GM21515 (cell line): Measurements from ENCODE around the gene SLC25A48.
A peak's percentile ranks its signal among the peaks of the same experiment; 100 is the strongest.

Source experiments
- ATAC-seq: cut with Tn5 transposase; IDR thresholded peaks from one replicate; pipeline ENCODE4 v1.9.1; 2021; ENCODE audit not compliant: unreplicated experiment

The SLC25A48 gene

DNA sequence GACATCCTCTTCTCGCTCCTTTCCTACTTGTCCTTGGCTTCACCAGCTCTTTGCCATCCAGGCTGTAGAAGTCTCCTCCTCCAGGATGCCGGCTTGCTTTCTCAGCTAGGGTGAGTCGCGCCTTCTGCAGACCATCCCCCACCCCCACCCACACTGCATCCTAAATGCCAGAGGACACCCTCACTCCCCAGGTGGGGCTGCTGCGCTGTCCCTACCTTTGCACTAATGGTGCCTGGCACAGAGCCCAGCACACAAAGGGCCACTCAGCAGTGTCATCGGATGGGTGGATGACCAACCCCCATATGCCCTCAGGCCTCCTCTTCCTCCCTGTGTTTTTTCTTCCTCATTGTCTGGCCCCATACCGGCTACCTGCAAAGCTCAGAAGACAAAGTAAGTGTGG is 46.3 kb downstream of the SLC25A48 start:
- no peak for ATAC-seq

DNA sequence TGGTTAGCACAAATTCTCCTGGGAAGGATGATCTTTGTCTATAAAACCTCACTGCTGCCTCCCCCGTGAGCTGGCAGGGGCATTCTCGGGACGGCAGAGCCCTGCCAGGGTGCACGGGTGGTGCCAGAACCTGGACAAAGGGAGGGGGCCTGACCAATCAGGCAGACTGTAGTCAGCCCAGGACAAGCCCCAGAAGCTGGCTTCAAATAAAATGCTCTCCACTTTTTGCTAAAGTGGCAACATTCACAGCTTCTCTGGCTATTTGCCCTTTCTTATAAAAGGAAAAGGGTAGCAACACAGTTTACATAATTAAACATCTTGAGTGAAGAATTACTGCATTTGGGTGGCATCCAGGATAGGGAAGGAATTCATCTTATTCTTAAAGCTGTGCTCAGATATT is 46.8 kb downstream of the SLC25A48 start:
- no peak for ATAC-seq

DNA sequence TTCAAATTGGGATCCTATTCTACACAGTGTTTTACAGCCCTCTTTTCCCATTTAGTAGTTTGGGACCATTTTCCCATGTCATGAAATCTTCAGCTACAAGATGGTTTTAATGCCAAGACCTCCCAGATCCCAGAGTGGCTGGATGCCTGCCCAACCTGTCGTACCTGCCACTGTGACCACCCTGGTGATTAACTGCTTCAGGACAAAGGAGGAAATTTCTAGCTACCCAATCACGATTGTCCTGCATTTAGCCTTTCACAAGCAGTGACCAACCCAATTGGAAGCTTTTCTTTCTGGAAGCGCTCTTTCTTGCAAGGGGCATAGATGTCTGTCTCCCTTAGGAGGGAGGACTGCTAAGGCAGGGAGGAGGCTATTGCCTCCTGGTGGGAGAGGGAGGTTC is 47.4 kb downstream of the SLC25A48 start:
- ATAC-seq, result no peak

GRCh38 chr5:135883026-135883425 is 48.6 kb downstream of the SLC25A48 start:
- ATAC-seq, result no peak

GRCh38 chr5:135883441-135883840 is 49.0 kb downstream of the SLC25A48 start:
- ATAC-seq, result no peak

DNA sequence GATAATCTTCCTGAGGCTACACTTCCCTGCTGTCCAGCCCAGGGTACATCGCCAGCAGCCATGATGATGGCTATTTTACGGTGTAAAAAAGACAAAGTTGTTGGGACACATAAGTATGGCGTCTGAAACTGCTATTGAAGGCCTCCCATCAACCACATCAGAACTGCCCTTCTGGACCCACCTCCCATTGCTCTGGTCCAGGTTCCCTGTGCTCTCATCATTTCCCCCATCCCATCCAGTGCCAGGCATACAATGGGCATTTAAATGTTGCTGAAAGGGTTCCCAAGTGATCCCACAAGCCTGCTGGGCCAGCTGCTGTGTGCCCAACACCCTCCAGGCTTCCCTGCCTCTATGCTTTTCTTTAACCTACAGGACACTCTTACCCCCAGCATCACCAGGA is 50.6 kb downstream of the SLC25A48 start:
- no peak for ATAC-seq

- no peak for ATAC-seq
These were observed 51.7 kb downstream of the SLC25A48 start for GRCh38 chr5:135886136-135886535.

GRCh38 chr5:135887447-135887864 is 53.0 kb downstream of the SLC25A48 start:
- peak; percentile 95 for ATAC-seq

DNA sequence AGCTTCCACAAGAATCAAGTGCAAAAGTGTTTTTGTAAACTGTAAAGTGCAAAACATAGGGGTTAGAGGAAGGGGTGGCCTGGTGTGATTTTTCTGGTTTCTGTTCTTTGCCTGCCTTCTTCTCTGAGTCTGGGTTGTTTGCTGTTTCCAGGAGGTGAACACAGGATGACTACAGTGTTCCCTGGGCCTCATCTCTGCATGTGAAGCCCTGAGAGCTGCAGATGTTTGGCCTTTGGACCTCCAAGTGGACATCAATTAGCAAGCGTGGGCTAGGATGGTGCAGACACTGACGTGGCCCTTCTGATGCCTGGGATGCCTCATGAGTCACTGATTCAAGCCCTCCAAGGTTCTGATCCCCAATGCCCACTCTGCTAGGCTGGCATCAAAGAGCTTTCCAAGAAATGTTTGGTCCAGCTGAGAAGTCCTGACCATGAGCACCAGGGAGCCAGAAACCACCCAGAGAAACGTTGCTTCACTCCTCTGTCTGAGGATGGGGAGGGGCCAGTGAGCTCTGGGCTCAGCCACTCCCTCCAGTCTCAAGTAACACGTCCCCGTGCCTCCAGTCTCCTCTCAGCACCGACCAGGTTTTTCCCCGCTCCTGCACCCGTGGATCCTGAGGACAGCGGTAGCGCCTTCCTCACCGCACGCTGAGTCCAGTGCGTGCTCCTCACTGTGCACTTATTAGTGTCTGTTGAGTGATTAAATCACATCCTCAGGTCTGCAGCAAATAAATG is 53.6 kb downstream of the SLC25A48 start:
- ATAC-seq, result no peak

GRCh38 chr5:135890296-135890695 is 55.8 kb downstream of the SLC25A48 start:
- no peak for ATAC-seq

- ATAC-seq, result no peak
These were observed 56.4 kb downstream of the SLC25A48 start for GRCh38 chr5:135890867-135891266.

- no peak for ATAC-seq
These were observed 56.8 kb downstream of the SLC25A48 start for GRCh38 chr5:135891268-135891667.

- no peak for ATAC-seq
These were observed 57.3 kb downstream of the SLC25A48 start for GRCh38 chr5:135891791-135892190.

GRCh38 chr5:135894276-135894675 is 59.8 kb downstream of the SLC25A48 start:
- no peak for ATAC-seq

GRCh38 chr5:135894789-135895188 is 60.3 kb downstream of the SLC25A48 start:
- ATAC-seq, result no peak

DNA sequence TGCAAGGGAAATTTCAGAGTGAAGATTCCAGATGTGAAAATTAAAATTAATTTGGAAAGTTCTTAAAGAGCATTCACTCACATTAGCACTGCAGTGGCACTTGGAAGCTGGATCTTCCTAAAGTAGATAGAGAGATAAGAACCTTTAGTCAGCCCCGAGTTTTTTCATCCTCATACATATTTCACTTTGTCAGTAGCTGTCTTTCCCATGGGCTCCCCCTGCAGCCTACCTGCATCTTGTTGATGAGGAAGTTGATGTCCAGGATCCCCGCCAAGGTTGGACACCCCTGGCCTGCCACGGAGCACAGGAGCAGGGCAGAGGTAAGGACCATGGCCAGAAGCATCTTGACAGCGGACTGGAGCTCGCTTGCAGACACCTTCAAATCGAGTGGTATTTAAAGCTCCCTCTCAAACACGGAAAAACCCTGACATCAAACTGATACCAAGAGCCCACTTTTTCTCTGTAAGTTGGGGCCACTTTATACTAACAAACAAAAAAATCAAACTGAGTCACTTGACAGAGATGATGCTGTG is 61.1 kb downstream of the SLC25A48 start, which contains the start of gene IL9:
Gene IL9 (minus strand): TSS at position 368 of the 533 bp plus-strand sequence. CDS start 25 bp downstream, at position 343.
- no peak for ATAC-seq

DNA sequence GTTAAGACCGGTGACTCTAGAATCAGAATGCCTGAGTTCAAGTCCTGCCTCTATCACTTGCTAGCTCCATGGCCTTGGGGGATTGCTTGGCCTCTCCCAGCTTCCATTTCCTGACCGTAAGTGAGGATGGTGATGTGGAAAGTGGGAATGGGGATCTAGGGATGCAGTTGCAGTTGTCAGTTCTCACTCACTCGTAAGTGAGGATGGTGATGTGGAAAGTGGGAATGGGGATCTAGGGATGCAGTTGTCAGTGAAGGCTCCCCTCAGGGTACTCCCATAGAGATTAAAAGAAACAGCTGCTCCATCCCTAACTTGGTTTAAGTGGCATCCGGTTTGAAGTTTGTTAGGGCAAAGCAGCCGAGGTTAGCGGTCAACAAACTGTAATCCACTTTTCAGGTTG is 64.2 kb downstream of the SLC25A48 start:
- no peak for ATAC-seq

- ATAC-seq, result no peak
These were observed 65.8 kb downstream of the SLC25A48 start for GRCh38 chr5:135900276-135900675.

GRCh38 chr5:135901633-135902032 is 67.2 kb downstream of the SLC25A48 start:
- no peak for ATAC-seq

- ATAC-seq, result no peak
These were observed 70.7 kb downstream of the SLC25A48 start for GRCh38 chr5:135905144-135905543.

- no peak for ATAC-seq
These were observed 79.5 kb downstream of the SLC25A48 start for GRCh38 chr5:135913713-135914626.
